ENCODE data around the gene UBE3B. TPM values are rescaled to one million over a fixed set of nuclear protein-coding genes. Genes with fewer than 3 reads are reported as not detected.

The UBE3B gene
- total RNA-seq, 1 donor from 2014 or later, result 39.1 TPM

DNA sequence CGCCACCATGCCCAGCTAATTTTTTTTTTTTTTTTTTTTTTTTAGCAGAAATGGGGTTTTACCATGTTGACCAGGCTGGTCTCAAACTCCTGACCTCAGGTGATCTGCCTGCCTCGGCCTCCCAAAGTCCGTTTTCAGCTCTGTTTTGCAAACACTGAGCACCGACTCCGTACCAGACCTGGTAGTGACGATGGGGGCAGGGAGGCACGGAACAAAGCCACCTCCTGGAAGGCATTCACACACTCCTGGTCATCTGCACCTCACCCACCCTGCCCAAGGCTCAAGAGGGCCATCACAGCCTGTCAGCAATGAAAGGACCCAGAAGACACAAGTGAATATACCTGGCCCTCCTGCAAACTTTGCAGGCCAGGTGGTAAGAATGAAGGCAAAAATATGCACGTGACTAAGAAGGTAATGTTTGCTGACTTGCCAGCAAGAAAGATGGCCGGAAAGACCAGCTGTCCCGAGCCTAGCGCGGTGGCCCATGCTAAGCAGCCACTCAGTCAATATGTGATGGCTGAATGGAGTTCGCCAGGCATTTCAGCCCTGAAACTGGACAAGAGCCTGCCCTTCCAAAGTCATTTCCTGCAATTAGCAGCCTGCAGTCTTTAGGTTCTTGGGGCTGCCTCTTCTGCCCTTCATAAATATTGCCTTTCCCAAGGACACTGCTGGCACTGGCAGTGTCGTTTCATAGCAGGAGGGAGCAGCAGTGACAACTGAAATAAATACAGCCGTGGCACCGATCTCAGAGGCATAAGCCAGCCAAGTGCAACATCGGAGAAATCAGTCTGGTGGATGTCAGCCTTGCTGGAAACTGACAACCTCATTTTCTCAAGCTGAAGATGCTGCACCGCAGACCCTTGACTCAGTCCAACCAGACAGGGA lies 78.2 kb downstream of the UBE3B start:
- TF ChIP-seq, protein P1, sequence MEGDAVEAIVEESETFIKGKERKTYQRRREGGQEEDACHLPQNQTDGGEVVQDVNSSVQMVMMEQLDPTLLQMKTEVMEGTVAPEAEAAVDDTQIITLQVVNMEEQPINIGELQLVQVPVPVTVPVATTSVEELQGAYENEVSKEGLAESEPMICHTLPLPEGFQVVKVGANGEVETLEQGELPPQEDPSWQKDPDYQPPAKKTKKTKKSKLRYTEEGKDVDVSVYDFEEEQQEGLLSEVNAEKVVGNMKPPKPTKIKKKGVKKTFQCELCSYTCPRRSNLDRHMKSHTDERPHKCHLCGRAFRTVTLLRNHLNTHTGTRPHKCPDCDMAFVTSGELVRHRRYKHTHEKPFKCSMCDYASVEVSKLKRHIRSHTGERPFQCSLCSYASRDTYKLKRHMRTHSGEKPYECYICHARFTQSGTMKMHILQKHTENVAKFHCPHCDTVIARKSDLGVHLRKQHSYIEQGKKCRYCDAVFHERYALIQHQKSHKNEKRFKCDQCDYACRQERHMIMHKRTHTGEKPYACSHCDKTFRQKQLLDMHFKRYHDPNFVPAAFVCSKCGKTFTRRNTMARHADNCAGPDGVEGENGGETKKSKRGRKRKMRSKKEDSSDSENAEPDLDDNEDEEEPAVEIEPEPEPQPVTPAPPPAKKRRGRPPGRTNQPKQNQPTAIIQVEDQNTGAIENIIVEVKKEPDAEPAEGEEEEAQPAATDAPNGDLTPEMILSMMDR (IDR thresholded peaks at IDR 0.05), result no peak
- no peaks in the 10 kb centered on the region for H3K27me3 ChIP-seq
- H3K4me3 ChIP-seq, result no peak overlapping the region
- H3K4me1 ChIP-seq, result no peaks in the 10 kb centered on the region
- ATAC-seq, result no peak
- intact Hi-C loops (cut with DNase I), result no loop called here
- no peaks in the 10 kb centered on the region for H3K9me3 ChIP-seq
- no peak overlapping the region for H3K27ac ChIP-seq
- no peaks in the 10 kb centered on the region for H3K36me3 ChIP-seq
- no peak for DNase-seq

DNA sequence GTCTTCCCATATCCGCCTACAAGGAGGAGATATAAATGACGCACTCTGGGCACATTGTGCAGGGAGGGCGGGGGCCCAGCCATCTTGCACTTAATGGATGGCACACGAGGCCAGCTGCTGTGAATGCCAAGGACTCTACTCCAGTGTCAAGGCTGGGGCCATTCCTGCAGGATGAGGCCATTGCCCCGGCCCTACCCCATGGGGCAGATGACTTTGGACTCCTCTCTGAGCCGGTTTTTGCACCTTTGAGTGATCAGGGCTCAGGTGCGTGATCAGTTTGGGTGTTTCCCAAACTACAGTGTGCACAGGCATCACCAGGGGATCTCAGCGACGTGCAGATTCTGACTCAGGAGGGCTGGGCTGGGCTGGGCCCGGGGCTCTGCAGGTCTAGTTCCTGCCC lies 79.8 kb downstream of the UBE3B start:
- no peaks in the 10 kb centered on the region for H3K9me3 ChIP-seq
- no peak overlapping the region for H3K4me3 ChIP-seq
- H3K27me3 ChIP-seq, result no peaks in the 10 kb centered on the region
- intact Hi-C loops (cut with DNase I), result no loop called here
- DNase-seq (no peak), ATAC-seq (no peak)
- TF ChIP-seq, protein P1 (IDR thresholded peaks at IDR 0.05), result no peak
- H3K4me1 ChIP-seq, result no peaks in the 10 kb centered on the region
- no peaks in the 10 kb centered on the region for H3K36me3 ChIP-seq
- no peak overlapping the region for H3K27ac ChIP-seq

DNA sequence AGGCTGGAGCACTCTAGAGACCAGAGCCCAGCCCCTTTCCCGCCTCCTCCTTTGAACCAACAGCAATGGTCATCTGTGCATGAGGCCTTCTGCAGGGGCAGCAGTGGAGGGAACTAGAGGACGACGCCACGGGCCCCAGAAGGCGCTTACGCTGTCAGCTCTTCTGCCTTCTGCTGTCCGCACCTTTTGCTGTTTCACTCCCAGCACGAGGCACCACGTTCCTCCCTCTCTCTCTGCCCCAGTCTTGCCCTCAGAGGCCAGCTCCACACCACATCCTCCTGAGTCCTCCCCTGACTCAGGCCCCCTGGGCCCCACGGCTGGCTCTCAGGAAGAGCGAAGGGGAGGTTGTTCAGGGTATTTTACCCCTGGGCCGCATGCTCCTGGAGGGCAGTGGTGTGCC lies 80.4 kb downstream of the UBE3B start:
- ATAC-seq (no peak), DNase-seq (no peak)
- Histone ChIP-seq H3K36me3 (no peaks in the 10 kb centered on the region), H3K27me3 (no peaks in the 10 kb centered on the region), H3K9me3 (no peaks in the 10 kb centered on the region), H3K4me3 (no peak overlapping the region), H3K4me1 (no peaks in the 10 kb centered on the region), H3K27ac (no peak overlapping the region)
- intact Hi-C loops (cut with DNase I), result no loop called here
- TF ChIP-seq, protein P1 (IDR thresholded peaks at IDR 0.05), result no peak

DNA sequence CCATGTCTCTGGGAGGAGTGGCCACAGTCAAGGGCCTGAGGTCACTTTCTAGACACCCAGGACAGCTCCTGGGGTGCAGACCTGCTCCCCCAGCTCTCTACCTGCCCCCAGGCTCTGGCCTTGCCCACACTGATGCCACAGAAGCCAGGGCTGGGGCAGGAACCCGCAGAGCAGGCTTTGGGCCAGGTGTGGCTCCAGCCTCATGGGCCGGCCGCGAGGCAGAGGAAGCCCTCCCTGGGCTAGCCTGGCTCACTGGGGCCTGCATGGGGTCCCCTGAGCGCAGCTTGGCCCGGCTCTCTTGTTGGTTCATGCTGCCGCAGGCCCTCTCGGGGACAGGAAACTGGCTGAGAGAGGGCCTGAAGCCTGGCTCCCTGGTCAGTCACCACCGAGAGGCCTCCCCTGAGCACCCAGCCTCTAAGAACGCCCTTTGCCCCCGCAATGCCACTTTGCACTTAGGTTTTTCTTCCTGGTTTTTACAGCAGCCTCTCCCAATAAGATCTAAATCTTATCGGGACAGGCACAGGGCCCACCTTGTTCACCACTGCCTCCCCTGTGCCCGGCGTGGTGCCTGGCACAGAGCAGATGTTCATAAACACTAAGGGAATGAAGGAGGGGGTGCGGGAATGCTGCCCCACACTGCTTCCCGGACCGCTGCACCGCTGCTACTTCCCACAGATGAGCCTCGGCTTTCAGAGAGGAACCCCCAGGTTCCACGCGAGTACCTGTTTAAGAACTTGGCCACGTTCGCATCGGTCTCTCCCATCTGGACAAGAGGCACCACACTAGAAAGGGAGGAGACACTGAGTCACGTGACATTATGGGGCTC lies 81.2 kb downstream of the UBE3B start:
- Histone ChIP-seq H3K4me3 (no peak overlapping the region), H3K9me3 (no peaks in the 10 kb centered on the region), H3K27me3 (no peaks in the 10 kb centered on the region), H3K4me1 (no peaks in the 10 kb centered on the region), H3K36me3 (peaks cover 7% of the 10 kb centered on the region), H3K27ac (no peak overlapping the region)
- TF ChIP-seq, protein P1 (IDR thresholded peaks at IDR 0.05), result no peak
- ATAC-seq, result no peak
- intact Hi-C loops (cut with DNase I), result no loop called here
- no peak for DNase-seq

DNA sequence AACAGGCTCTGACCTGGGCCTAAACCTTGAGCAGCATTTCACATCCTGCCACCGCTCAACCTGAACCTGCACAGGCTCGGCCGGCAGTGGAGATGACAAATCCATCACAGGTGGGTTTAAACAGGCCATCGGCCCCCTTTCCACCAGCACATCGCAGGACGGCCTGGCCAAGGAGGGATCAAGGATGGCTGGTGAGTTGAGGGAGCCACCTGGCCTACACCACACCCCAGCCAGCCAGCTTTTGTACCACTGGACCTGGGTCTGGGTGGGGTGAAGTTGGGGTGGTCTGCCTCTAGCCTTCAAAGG lies 81.7 kb downstream of the UBE3B start:
- Histone ChIP-seq H3K4me3 (no peak overlapping the region), H3K36me3 (peaks cover 13% of the 10 kb centered on the region), H3K27me3 (no peaks in the 10 kb centered on the region), H3K27ac (no peak overlapping the region), H3K9me3 (no peaks in the 10 kb centered on the region), H3K4me1 (no peaks in the 10 kb centered on the region)
- TF ChIP-seq, protein P1 (IDR thresholded peaks at IDR 0.05), result no peak
- ATAC-seq (no peak), DNase-seq (no peak)
- intact Hi-C loops (cut with DNase I), result no loop called here

Measured in upper lobe of right lung (tissue), 1 donor.